Astrocyte (in vitro differentiated cells and primary cell): ENCODE results near the gene SPIRE2.

Experiments used
- CTCF ChIP-seq: IDR thresholded peaks from 2 replicates; pipeline ENCODE4 v1.5.1; 2011; ENCODE audit warnings: low read depth, mild to moderate bottlenecking, inconsistent platforms, low read length, moderate library complexity; ENCODE audit not compliant: insufficient read depth
- EZH2 ChIP-seq: IDR thresholded peaks from 2 replicates; pipeline ENCODE4 v1.6.1; 2012; ENCODE audit warnings: mild to moderate bottlenecking, low read length, inconsistent platforms; ENCODE audit not compliant: insufficient read depth

GRCh38 chr16:89899879-89900481 is 71.7 kb downstream of the SPIRE2 start:
- TF ChIP-seq CTCF (no peak), EZH2 (no peak)
